Measurements from ENCODE around the gene VPS37D. TPM values are rescaled to one million over a fixed set of nuclear protein-coding genes. Genes with fewer than 3 reads are reported as not detected.

VPS37D gene
- total and polyA plus RNA-seq, 10 of the 15 experiments (the other 5 are each of a cell fraction or from before 2014, with no cell fraction given) = 0.10 to 0.45 (median 0.16) TPM; not detected in 6

GRCh38 chr7:73671857-73672445 is 4.3 kb downstream of the VPS37D start:
- Histone ChIP-seq H3K27me3 (replicated peaks in 1 of 2; ENCODE audit: control insufficient read depth in 2 of 2, insufficient read depth in 2 of 2, low read length in 1 of 2) (no peaks in the 10 kb centered on the region; a peak in 1 of 4 replicates), H3K79me2 (ENCODE audit: control insufficient read depth, insufficient read depth, low read length) (no peaks in the 10 kb centered on the region), H2AFZ (ENCODE audit: control insufficient read depth, low read depth, low read length) (no peak overlapping the region), H3K36me3 (ENCODE audit: control insufficient read depth in 2 of 2, insufficient read depth in 2 of 2, low read length in 1 of 2) (no peaks in the 10 kb centered on the region), H3K4me2 (ENCODE audit: control insufficient read depth, insufficient read depth) (no peak overlapping the region), H3K9ac (ENCODE audit: control insufficient read depth, insufficient read depth, low read length) (no peak overlapping the region), H3K4me1 (ENCODE audit: control insufficient read depth, insufficient read depth, low read length) (no peaks in the 10 kb centered on the region), H3K9me3 (replicated peaks; ENCODE audit: control insufficient read depth, insufficient read depth, low read length) (no peaks in the 10 kb centered on the region), H3K4me3 (no peak overlapping the region), H3K27ac (ENCODE audit: control insufficient read depth, insufficient read depth) (no peak overlapping the region), H4K20me1 (ENCODE audit: control insufficient read depth, insufficient read depth) (no peaks in the 10 kb centered on the region)
- intact Hi-C loops (cut with micrococcal nuclease; ENCODE audit: unreplicated experiment) = no loop called here
- FAIRE-seq (no peak), DNase-seq (ENCODE audit: low read depth, low spot score) (no peak), ATAC-seq (no peak)
- 54% methylated on average over 15 of the region's 15 CpGs for WGBS (ENCODE audit: insufficient coverage, insufficient replicate concordance, low lambda C conversion rate, missing lambda C conversion rate)
- CTCF ChIA-PET = no interaction called here
- POLR2A ChIA-PET = no interaction called here
- TF ChIP-seq ZNF217 (IDR thresholded peaks at IDR 0.05) = no peak
- TF ChIP-seq IRF4 (IDR thresholded peaks at IDR 0.05; ENCODE audit: low read depth, low read length) = no peak
- TF ChIP-seq, protein P1, sequence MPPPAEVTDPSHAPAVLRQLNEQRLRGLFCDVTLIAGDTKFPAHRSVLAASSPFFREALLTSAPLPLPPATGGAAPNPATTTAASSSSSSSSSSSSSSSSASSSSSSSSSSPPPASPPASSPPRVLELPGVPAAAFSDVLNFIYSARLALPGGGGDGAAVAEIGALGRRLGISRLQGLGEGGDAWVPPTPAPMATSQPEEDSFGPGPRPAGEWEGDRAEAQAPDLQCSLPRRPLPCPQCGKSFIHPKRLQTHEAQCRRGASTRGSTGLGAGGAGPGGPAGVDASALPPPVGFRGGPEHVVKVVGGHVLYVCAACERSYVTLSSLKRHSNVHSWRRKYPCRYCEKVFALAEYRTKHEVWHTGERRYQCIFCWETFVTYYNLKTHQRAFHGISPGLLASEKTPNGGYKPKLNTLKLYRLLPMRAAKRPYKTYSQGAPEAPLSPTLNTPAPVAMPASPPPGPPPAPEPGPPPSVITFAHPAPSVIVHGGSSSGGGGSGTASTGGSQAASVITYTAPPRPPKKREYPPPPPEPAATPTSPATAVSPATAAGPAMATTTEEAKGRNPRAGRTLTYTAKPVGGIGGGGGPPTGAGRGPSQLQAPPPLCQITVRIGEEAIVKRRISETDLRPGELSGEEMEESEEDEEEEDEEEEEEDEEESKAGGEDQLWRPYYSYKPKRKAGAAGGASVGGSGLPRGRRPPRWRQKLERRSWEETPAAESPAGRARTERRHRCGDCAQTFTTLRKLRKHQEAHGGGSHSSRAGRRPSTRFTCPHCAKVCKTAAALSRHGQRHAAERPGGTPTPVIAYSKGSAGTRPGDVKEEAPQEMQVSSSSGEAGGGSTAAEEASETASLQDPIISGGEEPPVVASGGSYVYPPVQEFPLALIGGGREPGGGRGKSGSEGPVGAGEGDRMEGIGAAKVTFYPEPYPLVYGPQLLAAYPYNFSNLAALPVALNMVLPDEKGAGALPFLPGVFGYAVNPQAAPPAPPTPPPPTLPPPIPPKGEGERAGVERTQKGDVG (CRISPR knock-in tag; IDR thresholded peaks at IDR 0.05) = no peak
- TF ChIP-seq BMI1 (IDR thresholded peaks at IDR 0.05; ENCODE audit: borderline replicate concordance) = no peak
- TF ChIP-seq MYC (IDR thresholded peaks at IDR 0.05; ENCODE audit: insufficient read depth, insufficient read length, insufficient replicate concordance, low read length, severe bottlenecking) = no peak
- no peak for TF ChIP-seq MTA2 (IDR thresholded peaks at IDR 0.05; ENCODE audit: low read depth)
- TF ChIP-seq PML (IDR thresholded peaks at IDR 0.05; ENCODE audit: low read length) = no peak
- no peak for TF ChIP-seq PRDM15 (CRISPR knock-in tag; IDR thresholded peaks at IDR 0.05)
- TF ChIP-seq POLR2AphosphoS5 (IDR thresholded peaks at IDR 0.05; ENCODE audit: low read length) = no peak
- TF ChIP-seq, protein P2, sequence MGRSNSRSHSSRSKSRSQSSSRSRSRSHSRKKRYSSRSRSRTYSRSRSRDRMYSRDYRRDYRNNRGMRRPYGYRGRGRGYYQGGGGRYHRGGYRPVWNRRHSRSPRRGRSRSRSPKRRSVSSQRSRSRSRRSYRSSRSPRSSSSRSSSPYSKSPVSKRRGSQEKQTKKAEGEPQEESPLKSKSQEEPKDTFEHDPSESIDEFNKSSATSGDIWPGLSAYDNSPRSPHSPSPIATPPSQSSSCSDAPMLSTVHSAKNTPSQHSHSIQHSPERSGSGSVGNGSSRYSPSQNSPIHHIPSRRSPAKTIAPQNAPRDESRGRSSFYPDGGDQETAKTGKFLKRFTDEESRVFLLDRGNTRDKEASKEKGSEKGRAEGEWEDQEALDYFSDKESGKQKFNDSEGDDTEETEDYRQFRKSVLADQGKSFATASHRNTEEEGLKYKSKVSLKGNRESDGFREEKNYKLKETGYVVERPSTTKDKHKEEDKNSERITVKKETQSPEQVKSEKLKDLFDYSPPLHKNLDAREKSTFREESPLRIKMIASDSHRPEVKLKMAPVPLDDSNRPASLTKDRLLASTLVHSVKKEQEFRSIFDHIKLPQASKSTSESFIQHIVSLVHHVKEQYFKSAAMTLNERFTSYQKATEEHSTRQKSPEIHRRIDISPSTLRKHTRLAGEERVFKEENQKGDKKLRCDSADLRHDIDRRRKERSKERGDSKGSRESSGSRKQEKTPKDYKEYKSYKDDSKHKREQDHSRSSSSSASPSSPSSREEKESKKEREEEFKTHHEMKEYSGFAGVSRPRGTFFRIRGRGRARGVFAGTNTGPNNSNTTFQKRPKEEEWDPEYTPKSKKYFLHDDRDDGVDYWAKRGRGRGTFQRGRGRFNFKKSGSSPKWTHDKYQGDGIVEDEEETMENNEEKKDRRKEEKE (IDR thresholded peaks at IDR 0.05) = no peak
- no peak for TF ChIP-seq HDAC6 (IDR thresholded peaks at IDR 0.05; ENCODE audit: unreplicated experiment)
- in situ Hi-C loops (cut with MboI) = no loop called here
- RAD21 ChIA-PET (ENCODE audit: unreplicated experiment) = no interaction called here
- SMC1A ChIA-PET (ENCODE audit: uncharacterized antibody, unreplicated experiment) = no interaction called here
- no TSS peak for BruUV-seq (replicated peaks)

Data from GM12878 (cell line).